Psoas muscle (tissue), 8 donors: Measurements from ENCODE around the gene ACSBG1. TPM values are rescaled to one million over a fixed set of nuclear protein-coding genes. Genes with fewer than 3 reads are reported as not detected.

Experiments used
- ATAC-seq, 4 donors: fragments of 200-7000 bp; cut with Tn5 transposase; one replicate each; pipeline ENCODE4 v1.9.1; 2020; ENCODE audit warnings: moderate library complexity in 3 of 4, mild to moderate bottlenecking in 2 of 4
- DNase-seq, 2 donors: peaks; one replicate each; pipeline ENCODE4 v3.0.0-alpha.2; 2020
- H3K27ac ChIP-seq: fragments of 200-600 bp; one replicate; pipeline ENCODE4 v1.8.0; 2022
- H3K27me3 ChIP-seq, 3 donors: fragments of 200-600 bp in 1 of 3; one replicate each; pipeline versions ENCODE4 v1.6.1 to v1.8.0; 2013 to 2022; ENCODE audit warnings: low read length in 2 of 3, mild to moderate bottlenecking in 2 of 3, moderate library complexity in 1 of 3; ENCODE audit not compliant: insufficient read depth in 3 of 3
- H3K36me3 ChIP-seq, 2 donors: fragments of 200-600 bp in 1 of 2; one replicate each; pipeline versions ENCODE4 v1.6.1 to v1.8.0; 2013 to 2022; ENCODE audit warnings: low read depth in 1 of 2, mild to moderate bottlenecking in 1 of 2, moderate library complexity in 1 of 2; ENCODE audit not compliant: insufficient read depth in 1 of 2
- H3K4me1 ChIP-seq: fragments of 200-600 bp; one replicate; pipeline ENCODE4 v1.8.0; 2022
- H3K4me3 ChIP-seq: fragments of 200-600 bp; one replicate; pipeline ENCODE4 v1.8.0; 2022; ENCODE audit warnings: mild to moderate bottlenecking
- H3K9me3 ChIP-seq: fragments of 200-600 bp; one replicate; pipeline ENCODE4 v1.8.0; 2022
- CTCF ChIP-seq: fragments of 200-600 bp; IDR thresholded peaks from one replicate; pipeline ENCODE4 v1.8.0; 2022; ENCODE audit warnings: antibody characterized with exemption
- WGBS, 3 donors: extraction: QIAGEN DNeasy Blood & Tissue Kit; methylation state at CpG; one replicate each; pipeline versions ENCODE4 v1.1.6 to v1.1.7; 2013; 5-methylcytosine and 5-hydroxymethylcytosine counted together
- intact Hi-C, 2 donors: fragments of 100-400 bp; cut with DNase I; formaldehyde crosslinking; loops; one replicate each; pipeline versions ENCODE4 v1.11.0 to v1.14.2; 2022
- polyA plus RNA-seq, 3 donors: library from polyadenylated mRNA; stranded (reverse); fragments of 200-250 nt; gene quantifications; one replicate each; pipeline ENCODE4 v1.2.3, GENCODE V29; 2013
- total RNA-seq, 4 donors: library from RNA; stranded (reverse); fragmentation: NEBNext Ultra II Directional in 2 of 4; extraction: Animal tissue kit (Norgen Biotek cat#: 25700) in 2 of 4; gene quantifications; one replicate each; pipeline versions ENCODE4 v1.2.1 to v1.2.4, GENCODE V29; 2021 to 2023
- donor health status: healthy with polysubstance abuse.
- donor health status: DM: no; HTN: no; CAD: no; lungs with moderate emphysema.
- donor health status: Bipolar disorder and iron deficiency.
- donor health status: healthy.
- donor health status: DM: yes; HTN: yes; CAD: no.
- donor health status: DM: no; HTN: no; CAD: no.
- donor health status: DM: no; HTN: no; CAD: no.
- donor health status: DM: yes; HTN: yes; CAD: no.

ACSBG1 gene
- total and polyA plus RNA-seq, 7 donors, result 0.12 to 0.64 (median 0.51) TPM; not detected in 3

GRCh38 chr15:78212546-78213424 lies 21.6 kb downstream of the ACSBG1 start:
- peak overlapping the region; percentile 23 for H3K4me3 ChIP-seq
- H3K36me3 ChIP-seq, result no peaks in the 10 kb centered on the region
- DNase-seq (peak; percentile 82 to 92), ATAC-seq (peak; percentile 82 to 89 (median 87))
- WGBS, 3 donors, result 48 to 56% (median 49%) methylated on average over 16 to 17 of the region's 17 CpGs
- no peak for TF ChIP-seq CTCF
- no peaks in the 10 kb centered on the region for H3K9me3 ChIP-seq
- no peaks in the 10 kb centered on the region for H3K27me3 ChIP-seq
- H3K4me1 ChIP-seq, result peaks cover 53% of the 10 kb centered on the region
- intact Hi-C loops, result no loop called here
- H3K27ac ChIP-seq, result peak overlapping the region; percentile 73

- intact Hi-C loops, result no loop called here
- DNase-seq, result no peak
- Histone ChIP-seq H3K27ac (peak overlapping the region; percentile 73), H3K36me3 (no peaks in the 10 kb centered on the region), H3K4me3 (peak overlapping the region; percentile 23), H3K27me3 (no peaks in the 10 kb centered on the region), H3K9me3 (no peaks in the 10 kb centered on the region), H3K4me1 (peaks cover 51% of the 10 kb centered on the region)
- TF ChIP-seq CTCF, result no peak
- WGBS, 3 donors, result 61 to 86% (median 67%) methylated on average over 10 of the region's 10 CpGs
- peak in 3 of 4 donors; percentile 10 to 29 (median 26) for ATAC-seq
Observed at GRCh38 chr15:78212008-78212407, 22.4 kb downstream of the ACSBG1 start.

- peaks cover 50% of the 10 kb centered on the region for H3K4me1 ChIP-seq
- no peaks in the 10 kb centered on the region for H3K9me3 ChIP-seq
- no peaks in the 10 kb centered on the region for H3K27me3 ChIP-seq
- TF ChIP-seq CTCF, result no peak
- intact Hi-C loops, result no loop called here
- 61 to 78% (median 62%) methylated on average over 12 of the region's 12 CpGs for WGBS, 3 donors
- no peak for ATAC-seq
- H3K36me3 ChIP-seq, result no peaks in the 10 kb centered on the region
- DNase-seq, result no peak
- H3K4me3 ChIP-seq, result no peak overlapping the region
- peak overlapping the region; percentile 47 for H3K27ac ChIP-seq
Observed at GRCh38 chr15:78211189-78211921, 23.0 kb downstream of the ACSBG1 start.

GRCh38 chr15:78210349-78210717 lies 24.0 kb downstream of the ACSBG1 start:
- no peak for ATAC-seq
- H3K4me1 ChIP-seq, result peaks cover 50% of the 10 kb centered on the region
- 49 to 62% (median 56%) methylated on average over 5 of the region's 5 CpGs for WGBS, 3 donors

More at GRCh38 chr15:78210349-78210717, 24.0 kb downstream of the ACSBG1 start:
- H3K27me3 ChIP-seq, result no peaks in the 10 kb centered on the region
- DNase-seq, result no peak
- H3K36me3 ChIP-seq, result no peaks in the 10 kb centered on the region
- intact Hi-C loops, result no loop called here
- H3K4me3 ChIP-seq, result no peak overlapping the region
- no peaks in the 10 kb centered on the region for H3K9me3 ChIP-seq
- H3K27ac ChIP-seq, result peak overlapping the region; percentile 47
- TF ChIP-seq CTCF, result no peak
